ENCODE measurements around the gene GOLGA6L25.
"Not testable (repeated sequence)": the region's sequence is repeated elsewhere in the genome, so short reads cannot be mapped to it uniquely, and the experiment has no call there.

GOLGA6L25 gene

DNA sequence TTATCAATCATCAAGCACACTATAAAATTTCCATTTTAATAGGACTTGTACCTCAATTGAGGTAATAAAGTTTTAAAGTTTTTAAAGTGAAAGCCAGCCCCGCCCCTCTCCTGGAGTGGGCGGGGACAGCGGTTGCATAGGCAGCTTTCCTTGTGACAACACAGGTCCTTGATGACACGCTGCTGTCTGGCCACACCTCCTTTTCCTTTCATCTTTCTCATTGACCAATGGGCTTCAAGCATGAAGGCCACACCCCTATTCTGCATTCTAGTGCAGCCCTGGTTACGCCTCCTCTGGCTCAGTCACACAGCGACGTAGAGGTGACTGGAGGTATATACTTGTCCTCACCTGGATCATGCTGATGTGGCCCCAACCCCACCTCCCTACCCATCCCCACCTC, at the start of gene GOLGA6L25:
GOLGA6L25 (plus strand) TSS at position 301 of the 400 bp plus-strand sequence; CDS start at position 362, 61 bp downstream.
- in situ Hi-C loops (cut with MboI; ENCODE audit: low sequenced_read_pairs, unreplicated experiment); DNase-seq (ENCODE audit: low spot score): not testable (repeated sequence)

DNA sequence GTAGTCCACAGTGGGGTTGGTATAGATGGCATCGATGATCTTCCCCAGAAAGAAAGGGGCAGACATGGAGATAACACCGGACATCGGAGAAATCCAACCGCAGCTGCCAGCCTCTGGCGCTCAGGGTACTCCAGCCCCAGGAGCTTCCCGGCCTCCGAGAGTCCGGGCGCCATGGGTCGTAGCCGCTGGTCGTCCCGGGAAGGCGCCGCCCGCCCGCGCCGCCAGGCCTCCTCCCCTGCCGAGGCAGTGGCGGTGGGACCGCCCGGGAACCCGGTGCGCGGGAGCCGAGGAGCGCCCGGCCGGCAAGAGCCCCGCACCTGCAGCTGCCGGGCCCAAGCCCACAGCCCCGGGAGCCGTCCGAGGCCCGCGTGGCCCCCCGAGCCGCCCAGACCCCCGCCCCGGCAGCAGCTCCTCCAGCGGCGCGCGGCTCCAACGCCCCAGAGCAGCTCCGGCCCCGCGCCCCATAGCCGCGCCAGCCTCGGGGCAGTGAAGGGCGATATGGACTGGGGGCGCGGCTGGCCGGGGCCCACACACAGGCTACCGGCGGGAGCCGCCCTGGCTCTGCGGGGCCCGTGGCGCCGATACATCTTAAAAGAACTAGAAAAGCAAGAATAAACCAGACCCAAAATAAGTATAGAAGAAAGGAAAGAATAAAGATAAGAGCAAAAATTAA, 45.0 kb upstream of the GOLGA6L25 start:
- in situ Hi-C loops (cut with MboI; ENCODE audit: low sequenced_read_pairs, unreplicated experiment); DNase-seq (ENCODE audit: low spot score): not testable (repeated sequence)

- DNase-seq (ENCODE audit: low spot score); in situ Hi-C loops (cut with MboI; ENCODE audit: low sequenced_read_pairs, unreplicated experiment): not testable (repeated sequence)
Observed at GRCh38 chr15:28514128-28514527, 39.2 kb upstream of the GOLGA6L25 start.

DNA sequence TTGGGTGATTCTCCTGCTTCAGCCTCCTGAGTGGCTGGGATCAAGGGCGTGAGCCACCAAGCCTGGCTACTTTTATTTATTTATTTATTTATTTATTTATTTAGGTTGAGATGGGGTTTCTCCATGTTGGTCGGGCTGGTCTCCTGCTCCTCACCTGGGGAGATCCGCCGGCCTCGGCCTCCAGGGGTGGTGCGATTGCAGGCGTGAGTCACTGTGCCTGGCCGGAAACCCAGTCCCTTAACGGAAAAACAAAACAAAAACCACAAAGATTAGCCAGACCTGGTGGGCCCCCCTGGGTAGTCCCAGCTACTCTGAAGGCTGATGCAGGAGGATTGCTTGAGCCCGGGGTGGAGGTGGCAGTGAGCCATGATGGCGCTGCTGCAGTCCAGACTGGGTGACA, 38.2 kb upstream of the GOLGA6L25 start:
- in situ Hi-C loops (cut with MboI; ENCODE audit: low sequenced_read_pairs, unreplicated experiment); DNase-seq (ENCODE audit: low spot score): not testable (repeated sequence)

DNA sequence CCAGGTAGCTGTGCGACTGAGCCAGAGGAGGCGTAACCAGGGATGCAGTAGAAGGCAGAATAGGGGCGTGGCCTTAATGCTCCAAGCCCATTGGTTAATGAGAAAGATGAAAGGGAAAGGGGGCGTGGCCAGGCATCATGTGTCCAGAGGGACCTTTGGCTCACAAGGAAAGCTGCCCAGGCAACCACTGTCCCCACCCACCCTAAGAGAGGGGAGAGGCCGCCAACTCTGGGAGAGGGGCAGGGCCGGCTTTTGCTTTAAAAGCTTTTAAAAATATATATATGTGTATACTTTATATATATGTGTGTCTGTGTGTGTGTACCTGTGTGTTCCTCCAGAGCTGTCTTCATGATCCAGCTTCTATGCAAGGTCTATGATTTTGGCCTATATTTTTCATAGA, 20.4 kb upstream of the GOLGA6L25 start, which contains the start of gene GOLGA8G:
GOLGA8G (minus strand) TSS at position 18 of the 400 bp plus-strand sequence. CDS start 62 bp downstream, outside the sequence.
- DNase-seq (ENCODE audit: low spot score); in situ Hi-C loops (cut with MboI; ENCODE audit: low sequenced_read_pairs, unreplicated experiment): not testable (repeated sequence)

DNA sequence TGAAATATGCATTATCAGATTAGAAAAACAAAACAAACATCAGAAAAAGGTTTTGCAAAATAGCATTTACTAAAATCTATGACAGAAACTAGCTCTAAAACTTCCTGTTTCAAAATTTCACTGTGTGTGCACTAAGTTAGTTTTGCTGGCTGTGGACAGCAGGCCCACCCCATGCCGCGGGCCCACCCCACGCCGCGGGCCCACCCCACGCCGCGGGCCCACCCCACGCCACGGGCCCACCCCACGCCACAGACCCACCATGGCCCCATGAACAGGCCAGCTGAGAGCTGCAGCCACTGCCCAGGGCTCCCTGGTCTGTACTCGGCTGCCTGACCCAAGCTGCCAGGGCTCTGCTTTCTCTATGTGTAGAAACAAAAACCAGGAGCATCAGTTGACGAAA, 20.0 kb downstream of the GOLGA6L25 start:
- in situ Hi-C loops (cut with MboI; ENCODE audit: low sequenced_read_pairs, unreplicated experiment); DNase-seq (ENCODE audit: low spot score): not testable (repeated sequence)

DNA sequence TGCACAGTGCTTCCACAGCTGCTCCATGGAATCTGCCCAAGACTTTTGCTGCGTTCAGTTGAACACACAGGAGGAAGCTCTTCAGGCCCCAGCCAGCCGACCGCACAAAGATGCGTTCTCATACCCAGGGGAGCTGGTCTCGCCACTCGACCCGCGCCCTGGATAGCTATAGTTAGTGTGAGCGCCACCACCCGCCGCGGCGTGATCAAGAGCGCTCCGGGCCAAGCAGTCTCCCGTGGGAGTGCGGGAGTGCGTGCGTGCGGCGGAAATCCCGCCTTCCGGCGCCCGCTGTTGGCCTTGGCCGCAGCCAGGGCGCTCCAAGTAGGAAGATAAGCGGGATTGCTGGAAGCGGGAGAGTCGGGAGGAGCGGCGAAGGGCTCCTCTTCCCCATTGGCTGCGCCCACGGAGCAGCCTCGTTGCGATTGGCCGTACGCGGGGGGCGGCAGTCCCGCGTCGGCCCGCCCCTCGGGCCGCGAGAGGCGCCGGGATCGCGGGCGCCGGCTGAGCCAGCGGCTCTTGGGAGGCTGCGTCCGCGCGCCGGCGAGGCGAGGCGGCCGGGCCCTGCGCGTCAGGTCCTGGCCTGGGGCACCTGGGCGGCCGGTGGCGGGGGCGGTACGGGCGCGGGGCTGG, 35.7 kb downstream of the GOLGA6L25 start:
- in situ Hi-C loops (cut with MboI; ENCODE audit: low sequenced_read_pairs, unreplicated experiment): not testable (repeated sequence)

GRCh38 chr15:28589769-28590168, 36.4 kb downstream of the GOLGA6L25 start:
- DNase-seq (ENCODE audit: low spot score); in situ Hi-C loops (cut with MboI; ENCODE audit: low sequenced_read_pairs, unreplicated experiment): not testable (repeated sequence)

More for the DNA sequence above, 35.7 kb downstream of the GOLGA6L25 start:
- DNase-seq (ENCODE audit: low spot score): not testable (repeated sequence)

GRCh38 chr15:28592395-28592794, 39.0 kb downstream of the GOLGA6L25 start:
- DNase-seq (ENCODE audit: low spot score); in situ Hi-C loops (cut with MboI; ENCODE audit: low sequenced_read_pairs, unreplicated experiment): not testable (repeated sequence)

GRCh38 chr15:28593424-28594129, 40.2 kb downstream of the GOLGA6L25 start:
- in situ Hi-C loops (cut with MboI; ENCODE audit: low sequenced_read_pairs, unreplicated experiment); DNase-seq (ENCODE audit: low spot score): not testable (repeated sequence)

- in situ Hi-C loops (cut with MboI; ENCODE audit: low sequenced_read_pairs, unreplicated experiment): not testable (repeated sequence)
Observed at GRCh38 chr15:28597471-28597870, 44.1 kb downstream of the GOLGA6L25 start.

DNA sequence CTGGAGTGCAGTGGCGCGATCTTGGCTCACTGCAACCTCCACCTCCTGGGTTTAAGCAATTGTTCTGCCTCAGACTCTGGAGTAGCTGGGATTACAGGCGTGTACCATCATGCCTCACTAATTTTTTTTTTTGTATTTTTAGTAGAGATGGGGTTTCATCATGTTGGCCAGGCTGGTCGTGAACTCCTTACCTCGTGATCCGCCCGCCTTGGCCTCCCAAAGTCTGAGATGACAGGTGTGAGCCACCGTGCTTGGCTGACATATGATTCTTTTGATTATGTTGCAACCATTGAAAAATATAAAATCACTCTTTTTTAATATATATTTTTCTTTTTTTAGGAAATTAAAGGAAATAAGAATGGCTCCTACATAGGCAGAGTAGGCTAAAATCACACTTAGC, 44.8 kb downstream of the GOLGA6L25 start:
- DNase-seq (ENCODE audit: low spot score); in situ Hi-C loops (cut with MboI; ENCODE audit: low sequenced_read_pairs, unreplicated experiment): not testable (repeated sequence)

More at GRCh38 chr15:28597471-28597870, 44.1 kb downstream of the GOLGA6L25 start:
- DNase-seq (ENCODE audit: low spot score): not testable (repeated sequence)

DNA sequence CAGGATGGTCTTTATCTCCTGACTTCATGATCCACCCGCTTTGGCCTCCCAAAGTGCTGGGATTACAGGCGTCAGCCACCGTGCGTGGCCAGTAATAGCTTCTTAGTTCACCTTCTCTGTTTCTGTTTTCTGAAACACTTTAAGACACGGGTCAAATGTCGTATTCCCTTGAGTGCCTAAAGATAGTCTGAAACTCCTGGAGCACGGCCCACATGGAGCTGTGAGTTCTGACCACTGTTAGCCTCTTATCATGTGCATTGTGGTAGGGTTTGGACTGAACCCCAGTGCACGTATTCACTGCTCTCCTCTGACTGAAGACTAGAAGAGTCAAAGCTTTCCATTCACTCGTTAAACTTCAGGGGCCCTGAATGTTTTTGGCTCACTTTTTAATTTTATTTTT, 48.8 kb downstream of the GOLGA6L25 start:
- in situ Hi-C loops (cut with MboI; ENCODE audit: low sequenced_read_pairs, unreplicated experiment); DNase-seq (ENCODE audit: low spot score): not testable (repeated sequence)

All from GM13976 (cell line).